Measurements from ENCODE around the gene ADAMTS10. TPM values are rescaled to one million over a fixed set of nuclear protein-coding genes. Genes with fewer than 3 reads are reported as not detected.
A peak's percentile ranks its signal among the peaks of the same experiment; 100 is the strongest.
"Not testable (repeated sequence)": the region's sequence is repeated elsewhere in the genome, so short reads cannot be mapped to it uniquely, and the experiment has no call there.

The ADAMTS10 gene
- total RNA-seq, 2 donors from 2014 or later = 164 to 214 TPM

DNA sequence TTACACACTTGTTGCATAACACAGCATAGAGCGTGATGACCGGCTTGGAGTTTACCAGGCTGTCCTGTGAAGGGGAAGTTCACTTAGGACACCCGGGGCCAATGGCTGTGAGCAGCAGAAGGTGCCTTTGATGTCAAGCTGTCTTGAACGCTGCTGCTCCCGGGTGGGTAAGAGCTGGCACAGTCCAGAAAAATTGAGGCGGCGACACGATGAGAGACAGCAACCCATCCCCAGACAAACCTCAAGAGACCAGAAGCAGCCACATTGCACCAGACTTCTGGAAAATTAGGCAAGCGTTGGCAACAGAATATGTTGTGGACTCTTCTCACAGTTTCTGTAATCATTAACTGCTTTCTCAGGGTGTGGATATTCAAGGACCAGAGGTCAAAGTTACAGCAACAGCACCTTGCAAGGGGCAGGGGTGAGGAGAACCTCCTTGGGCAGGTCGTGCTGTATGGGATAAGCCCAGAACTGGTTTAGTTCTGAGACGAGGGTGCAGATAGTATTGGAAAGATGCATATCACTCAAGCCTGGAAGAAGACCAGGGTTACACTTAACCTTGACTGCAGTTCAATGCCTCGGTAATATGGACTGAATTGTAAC is 30.0 kb upstream of the ADAMTS10 start:
- DNase-seq (ENCODE audit: low spot score) (no peak), ATAC-seq (ENCODE audit: insufficient number of reproducible peaks, low FRiP score, low read depth) (no peak)
- Histone ChIP-seq H3K4me1 (ENCODE audit: control insufficient read depth in 1 of 2, low read depth in 2 of 2) (peaks cover 12 to 27% of the 10 kb centered on the region in 2 donors), H3K9me3 (no peaks in the 10 kb centered on the region), H3K27me3 (replicated peaks; ENCODE audit: insufficient read depth) (no peaks in the 10 kb centered on the region), H3K36me3 (no peaks in the 10 kb centered on the region), H3K27ac (no peak overlapping the region), H3K4me3 (no peak overlapping the region)
- TF ChIP-seq, protein P1, sequence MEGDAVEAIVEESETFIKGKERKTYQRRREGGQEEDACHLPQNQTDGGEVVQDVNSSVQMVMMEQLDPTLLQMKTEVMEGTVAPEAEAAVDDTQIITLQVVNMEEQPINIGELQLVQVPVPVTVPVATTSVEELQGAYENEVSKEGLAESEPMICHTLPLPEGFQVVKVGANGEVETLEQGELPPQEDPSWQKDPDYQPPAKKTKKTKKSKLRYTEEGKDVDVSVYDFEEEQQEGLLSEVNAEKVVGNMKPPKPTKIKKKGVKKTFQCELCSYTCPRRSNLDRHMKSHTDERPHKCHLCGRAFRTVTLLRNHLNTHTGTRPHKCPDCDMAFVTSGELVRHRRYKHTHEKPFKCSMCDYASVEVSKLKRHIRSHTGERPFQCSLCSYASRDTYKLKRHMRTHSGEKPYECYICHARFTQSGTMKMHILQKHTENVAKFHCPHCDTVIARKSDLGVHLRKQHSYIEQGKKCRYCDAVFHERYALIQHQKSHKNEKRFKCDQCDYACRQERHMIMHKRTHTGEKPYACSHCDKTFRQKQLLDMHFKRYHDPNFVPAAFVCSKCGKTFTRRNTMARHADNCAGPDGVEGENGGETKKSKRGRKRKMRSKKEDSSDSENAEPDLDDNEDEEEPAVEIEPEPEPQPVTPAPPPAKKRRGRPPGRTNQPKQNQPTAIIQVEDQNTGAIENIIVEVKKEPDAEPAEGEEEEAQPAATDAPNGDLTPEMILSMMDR (IDR thresholded peaks at IDR 0.05) = no peak

DNA sequence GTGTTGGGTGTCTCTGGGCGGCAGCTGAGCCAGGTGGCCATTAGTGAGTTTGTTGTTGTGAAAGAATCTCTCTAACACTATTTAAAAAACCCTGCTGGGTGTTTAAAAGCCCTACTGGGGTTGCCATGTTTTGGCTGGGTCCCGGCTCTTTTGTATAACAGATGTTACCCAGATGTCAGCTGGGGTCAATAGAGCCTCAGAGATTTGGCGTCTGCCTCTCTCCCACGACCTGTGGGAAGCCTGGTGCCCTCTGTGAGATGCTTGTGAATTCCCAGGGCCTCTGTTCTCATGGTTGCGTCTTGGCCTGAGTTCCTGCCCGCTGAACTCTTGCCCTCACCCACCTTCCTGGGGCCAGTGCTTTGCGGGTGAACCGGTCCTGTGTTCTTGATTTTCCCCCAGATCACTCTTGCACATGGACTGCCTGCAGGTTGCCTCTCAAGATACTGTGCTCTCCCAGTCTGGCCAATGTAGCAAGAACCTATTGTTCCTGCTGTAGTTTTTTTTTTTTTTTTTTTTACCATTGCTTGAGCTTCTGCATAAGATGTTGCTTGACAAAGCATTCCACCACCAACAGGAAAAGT is 29.4 kb upstream of the ADAMTS10 start:
- DNase-seq (ENCODE audit: low spot score) (no peak), ATAC-seq (ENCODE audit: insufficient number of reproducible peaks, low FRiP score, low read depth) (no peak)
- H3K27me3 ChIP-seq (replicated peaks; ENCODE audit: insufficient read depth) = no peaks in the 10 kb centered on the region
- no peaks in the 10 kb centered on the region for H3K9me3 ChIP-seq
- TF ChIP-seq, protein P1 (IDR thresholded peaks at IDR 0.05) = no peak
- H3K4me1 ChIP-seq (ENCODE audit: control insufficient read depth in 1 of 2, low read depth in 2 of 2) = peaks cover 12 to 27% of the 10 kb centered on the region in 2 donors
- H3K36me3 ChIP-seq = no peaks in the 10 kb centered on the region
- H3K4me3 ChIP-seq = no peak overlapping the region
- no peak overlapping the region for H3K27ac ChIP-seq

DNA sequence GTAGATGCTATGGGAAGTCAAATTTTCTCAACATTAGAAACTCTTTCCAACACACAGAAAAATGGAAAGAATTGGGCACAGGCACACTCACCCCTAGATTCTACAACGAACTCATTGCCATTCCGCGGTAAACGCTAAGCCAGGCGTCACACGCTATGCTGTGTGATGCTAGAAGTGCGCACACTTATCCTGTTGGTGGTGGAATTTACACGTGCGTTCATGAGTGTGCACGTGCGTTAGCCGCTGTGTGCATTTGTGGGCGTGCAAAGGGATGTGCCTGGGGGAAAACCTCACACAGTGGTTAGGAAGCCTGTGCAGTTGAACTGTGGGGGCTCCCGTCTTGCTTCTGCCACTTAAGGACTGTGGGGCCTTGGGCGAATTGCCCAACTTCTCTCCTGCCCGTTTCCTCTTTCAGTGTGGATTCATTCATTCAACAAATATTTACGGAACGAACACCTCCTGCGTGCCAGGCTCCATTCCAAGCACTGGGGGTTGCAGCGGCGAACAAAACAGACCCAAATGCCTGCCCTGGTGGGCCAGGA is 27.6 kb upstream of the ADAMTS10 start:
- TF ChIP-seq, protein P1 (IDR thresholded peaks at IDR 0.05) = no peak
- Histone ChIP-seq H3K27me3 (replicated peaks; ENCODE audit: insufficient read depth) (no peaks in the 10 kb centered on the region), H3K9me3 (no peaks in the 10 kb centered on the region), H3K27ac (no peak overlapping the region), H3K4me3 (peak overlapping the region; percentile 11), H3K36me3 (no peaks in the 10 kb centered on the region), H3K4me1 (ENCODE audit: control insufficient read depth in 1 of 2, low read depth in 2 of 2) (peaks cover 12 to 27% of the 10 kb centered on the region in 2 donors)
- ATAC-seq (ENCODE audit: insufficient number of reproducible peaks, low FRiP score, low read depth) (no peak), DNase-seq (ENCODE audit: low spot score) (no peak)

DNA sequence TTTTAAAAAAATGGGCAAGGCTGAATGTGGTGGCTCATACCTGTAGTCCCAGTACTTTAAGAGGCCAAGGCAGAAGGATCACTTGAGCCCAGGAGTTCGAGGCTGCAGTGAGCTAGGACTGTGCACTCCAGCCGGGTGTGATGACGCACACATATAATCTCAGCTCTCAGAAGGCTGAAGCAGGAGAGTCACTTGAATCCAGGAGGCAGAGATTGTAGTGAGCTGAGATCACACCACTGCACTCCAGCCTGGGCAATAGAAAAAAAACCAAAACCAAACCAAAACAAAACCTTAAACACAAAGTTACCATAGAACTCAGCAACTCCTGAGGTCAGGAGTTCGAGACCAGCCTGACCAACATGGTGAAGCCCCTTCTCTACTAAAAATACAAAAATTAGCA is 26.6 kb upstream of the ADAMTS10 start:
- not testable (repeated sequence) for H3K27ac ChIP-seq; DNase-seq (ENCODE audit: low spot score)

DNA sequence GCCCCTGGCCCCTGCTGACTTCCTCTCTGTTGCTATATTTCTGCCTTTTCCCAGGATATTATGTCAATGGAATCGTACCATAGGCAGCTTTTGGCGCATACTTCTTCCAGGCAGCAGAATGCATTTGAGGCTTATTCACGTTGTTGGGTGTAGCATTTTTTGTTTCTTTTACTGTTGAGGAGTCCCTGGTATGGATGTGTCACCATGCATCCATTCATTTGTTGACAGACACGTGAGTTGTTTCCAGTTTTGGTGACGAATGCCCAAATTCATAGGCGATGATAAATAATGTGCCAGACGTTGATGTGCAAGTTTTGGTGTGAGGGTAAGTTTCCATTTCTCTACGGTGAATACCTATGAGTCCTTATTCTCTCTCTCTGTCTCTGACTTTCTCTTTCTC is 24.9 kb upstream of the ADAMTS10 start:
- no peaks in the 10 kb centered on the region for H3K36me3 ChIP-seq
- H3K4me3 ChIP-seq = no peak overlapping the region
- ATAC-seq (ENCODE audit: insufficient number of reproducible peaks, low FRiP score, low read depth) (no peak), DNase-seq (ENCODE audit: low spot score) (no peak)
- peaks cover 2% of the 10 kb centered on the region for H3K9me3 ChIP-seq
- H3K27me3 ChIP-seq (replicated peaks; ENCODE audit: insufficient read depth) = no peaks in the 10 kb centered on the region
- H3K4me1 ChIP-seq (ENCODE audit: control insufficient read depth in 1 of 2, low read depth in 2 of 2) = peaks cover 19 to 36% of the 10 kb centered on the region in 2 donors
- H3K27ac ChIP-seq = no peak overlapping the region
- TF ChIP-seq, protein P1 (IDR thresholded peaks at IDR 0.05) = no peak

More for the DNA sequence above, 26.6 kb upstream of the ADAMTS10 start:
- peak; percentile 33 for ATAC-seq (ENCODE audit: insufficient number of reproducible peaks, low FRiP score, low read depth)
- not testable (repeated sequence) for H3K36me3 ChIP-seq; H3K9me3 ChIP-seq; H3K4me3 ChIP-seq; H3K27me3 ChIP-seq (replicated peaks; ENCODE audit: insufficient read depth)
- peaks cover 12 to 30% of the 10 kb centered on the region in 2 donors for H3K4me1 ChIP-seq (ENCODE audit: control insufficient read depth in 1 of 2, low read depth in 2 of 2)

Measured in thoracic aorta (tissue), 2 donors.